OCI-LY3 (cell line): Measurements from ENCODE around the gene CTNNA1.

ENCODE experiments used
- H2AFZ ChIP-seq: fragments of 200-600, 300-600 bp; shearing (Covaris generic); 2 replicates; pipeline ENCODE4 v1.6.0; 2014; ENCODE audit warnings: antibody characterized with exemption, low read depth, low read length
- H3K27ac ChIP-seq: fragments of 200-600, 300-600 bp; sonication (generic); 2 replicates; pipeline ENCODE4 v1.5.1; 2014; ENCODE audit warnings: mild to moderate bottlenecking, low read length, moderate library complexity, mixed read lengths
- H3K27me3 ChIP-seq: fragments of 200-600, 300-600 bp; sonication (generic); 2 replicates; pipeline ENCODE4 v1.6.1; 2014; ENCODE audit warnings: low read depth, low read length, mixed read lengths
- H3K36me3 ChIP-seq: fragments of 200-600, 300-600 bp; sonication (generic); replicated peaks from 2 replicates; pipeline ENCODE3; 2014; ENCODE audit warnings: low read depth, low read length, mixed read lengths
- H3K4me1 ChIP-seq: fragments of 300-600, 200-600 bp; sonication (generic); 2 replicates; pipeline ENCODE4 v1.6.1; 2014; ENCODE audit warnings: low read length, mixed read lengths
- H3K4me2 ChIP-seq: fragments of 200-600, 300-600 bp; sonication (generic); 2 replicates; pipeline ENCODE4 v1.6.1; 2014; ENCODE audit warnings: low read length, mixed read lengths
- H3K4me3 ChIP-seq: fragments of 300-600, 200-600 bp; sonication (generic); 2 replicates; pipeline ENCODE4 v1.5.1; 2014; ENCODE audit warnings: antibody characterized with exemption, mild to moderate bottlenecking, low read length, moderate library complexity
- H3K79me2 ChIP-seq: fragments of 300-600, 200-600 bp; shearing (Covaris generic); 2 replicates; pipeline ENCODE4 v1.6.1; 2014; ENCODE audit warnings: mild to moderate bottlenecking, low read length, mixed read lengths
- H3K9ac ChIP-seq: fragments of 300-600, 200-600 bp; shearing (Covaris generic); 2 replicates; pipeline ENCODE4 v1.6.0; 2014; ENCODE audit warnings: mild to moderate bottlenecking, low read length, moderate library complexity
- H3K9me3 ChIP-seq: fragments of 200-600, 300-600 bp; shearing (Covaris generic); 2 replicates; pipeline ENCODE4 v1.6.1; 2014; ENCODE audit warnings: low read length, mixed read lengths; ENCODE audit not compliant: insufficient read depth
- H4K20me1 ChIP-seq: fragments of 200-600, 300-600 bp; sonication (generic); 2 replicates; pipeline ENCODE4 v1.6.1; 2016; ENCODE audit warnings: low read length, mixed read lengths; ENCODE audit not compliant: insufficient read depth
- CTCF ChIP-seq: fragments of 200-600, 300-600 bp; sonication (generic); IDR thresholded peaks from 2 replicates; pipeline ENCODE4 v1.5.1; 2014; ENCODE audit warnings: antibody characterized with exemption, low read length, low read depth
- EZH2phosphoT487 ChIP-seq: fragments of 200-600 bp; shearing (Covaris generic); IDR thresholded peaks from 2 replicates; pipeline ENCODE4 v1.6.1; 2018; ENCODE audit warnings: antibody characterized with exemption, mixed run types, low read depth

CTNNA1 gene

GRCh38 chr5:138719811-138720210, 33.4 kb upstream of the CTNNA1 start:
- Histone ChIP-seq H4K20me1 (no peaks in the 10 kb centered on the region), H3K36me3 (no peaks in the 10 kb centered on the region), H2AFZ (no peak overlapping the region), H3K4me1 (peaks cover 10% of the 10 kb centered on the region), H3K27me3 (no peaks in the 10 kb centered on the region), H3K4me3 (no peak overlapping the region), H3K9me3 (no peaks in the 10 kb centered on the region), H3K27ac (no peak overlapping the region), H3K9ac (no peak overlapping the region), H3K4me2 (no peak overlapping the region), H3K79me2 (no peaks in the 10 kb centered on the region)
- no peak for TF ChIP-seq EZH2phosphoT487
- no peak for TF ChIP-seq CTCF

GRCh38 chr5:138720840-138721239, 32.4 kb upstream of the CTNNA1 start:
- no peaks in the 10 kb centered on the region for H4K20me1 ChIP-seq
- TF ChIP-seq EZH2phosphoT487: no peak
- no peak for TF ChIP-seq CTCF
- H3K4me3 ChIP-seq: no peak overlapping the region
- H3K27ac ChIP-seq: no peak overlapping the region
- H3K9ac ChIP-seq: no peak overlapping the region
- H3K79me2 ChIP-seq: no peaks in the 10 kb centered on the region
- H3K36me3 ChIP-seq: no peaks in the 10 kb centered on the region
- no peak overlapping the region for H2AFZ ChIP-seq
- H3K9me3 ChIP-seq: no peaks in the 10 kb centered on the region
- H3K4me2 ChIP-seq: no peak overlapping the region
- 0 out of 2 replicates have a peak, but pooled peaks cover 5% of the 10 kb centered on the region for H3K4me1 ChIP-seq
- H3K27me3 ChIP-seq: no peaks in the 10 kb centered on the region

GRCh38 chr5:138721979-138722378, 31.2 kb upstream of the CTNNA1 start:
- Histone ChIP-seq H3K79me2 (no peaks in the 10 kb centered on the region), H3K36me3 (no peaks in the 10 kb centered on the region), H3K4me2 (no peak overlapping the region), H3K27ac (no peak overlapping the region), H3K4me1 (0 out of 2 replicates have a peak, but pooled peaks cover 1% of the 10 kb centered on the region), H3K9me3 (no peaks in the 10 kb centered on the region), H3K9ac (no peak overlapping the region), H2AFZ (no peak overlapping the region), H3K27me3 (no peaks in the 10 kb centered on the region), H3K4me3 (no peak overlapping the region), H4K20me1 (no peaks in the 10 kb centered on the region)
- TF ChIP-seq CTCF: no peak
- no peak for TF ChIP-seq EZH2phosphoT487

DNA sequence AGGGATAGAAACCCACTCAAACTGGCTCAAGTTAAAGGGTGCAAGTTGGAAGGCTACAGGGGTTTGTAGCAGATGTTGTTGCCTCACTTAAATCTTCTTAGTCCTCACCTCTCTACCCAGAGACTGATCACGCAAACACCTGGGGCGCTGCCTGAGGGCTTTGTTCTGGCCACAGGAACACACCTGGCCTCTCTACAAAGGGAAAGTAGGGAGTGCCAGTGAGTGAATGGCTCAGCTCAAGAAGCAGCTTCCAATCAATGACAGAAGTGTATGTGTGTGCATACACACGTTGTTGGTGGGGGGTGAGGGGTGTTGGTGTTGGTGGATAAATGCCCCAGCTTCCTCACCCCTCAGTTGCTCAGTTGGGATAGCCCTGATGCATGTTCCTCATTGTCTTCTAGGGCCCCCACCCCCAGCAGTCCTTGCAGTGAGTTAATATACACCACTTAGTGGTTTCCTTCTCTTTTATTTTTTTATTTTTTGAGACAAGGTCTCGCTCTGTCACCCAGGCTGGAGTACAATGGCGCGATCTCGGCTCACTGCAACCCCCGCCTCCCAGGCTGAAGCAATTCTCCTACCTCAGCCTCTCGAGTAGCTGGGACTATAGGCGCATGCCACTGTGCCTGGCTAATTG, 30.6 kb upstream of the CTNNA1 start:
- no peak overlapping the region for H3K4me2 ChIP-seq
- H4K20me1 ChIP-seq: no peaks in the 10 kb centered on the region
- H3K27me3 ChIP-seq: no peaks in the 10 kb centered on the region
- no peaks in the 10 kb centered on the region for H3K79me2 ChIP-seq
- no peak for TF ChIP-seq EZH2phosphoT487
- no peak for TF ChIP-seq CTCF
- no peaks in the 10 kb centered on the region for H3K36me3 ChIP-seq
- no peak overlapping the region for H3K4me3 ChIP-seq
- H3K9ac ChIP-seq: no peak overlapping the region
- H2AFZ ChIP-seq: no peak overlapping the region
- H3K9me3 ChIP-seq: no peaks in the 10 kb centered on the region
- H3K4me1 ChIP-seq: no peaks in the 10 kb centered on the region
- H3K27ac ChIP-seq: no peak overlapping the region
